IPS DF 4.7 (cell line): ENCODE measurements around the gene OTOF.

Source experiments
- DNase-seq: peaks from one replicate; pipeline ENCODE4 v3.0.0-alpha.2; 2013; ENCODE audit warnings: low spot score; ENCODE audit errors: extremely low read depth

OTOF gene

GRCh38 chr2:26500406-26500805, 22.5 kb upstream of the OTOF start:
- no peak for DNase-seq

GRCh38 chr2:26495705-26496297, 17.9 kb upstream of the OTOF start:
- no peak for DNase-seq

GRCh38 chr2:26494891-26495290, 17.0 kb upstream of the OTOF start:
- no peak for DNase-seq

DNA sequence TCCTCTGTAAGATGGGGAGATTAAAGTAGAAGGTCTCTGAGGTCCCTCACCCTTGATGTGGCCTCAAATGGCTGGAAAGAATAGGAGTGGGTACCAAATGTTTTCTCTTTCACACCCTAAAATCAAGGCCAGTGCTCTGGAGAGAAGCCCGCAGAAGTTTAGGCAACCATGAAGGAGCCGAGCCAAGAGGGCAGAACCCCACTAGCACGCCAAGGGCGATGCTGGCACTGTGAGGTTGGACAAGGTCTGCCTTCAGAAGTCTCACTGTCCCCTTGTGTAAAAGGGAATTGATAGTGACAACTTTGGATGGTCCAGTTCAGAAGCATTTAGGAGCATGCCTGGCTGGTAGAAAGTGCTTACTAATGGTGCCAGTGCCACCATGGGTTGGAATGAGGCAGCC, 16.3 kb upstream of the OTOF start:
- no peak for DNase-seq

DNA sequence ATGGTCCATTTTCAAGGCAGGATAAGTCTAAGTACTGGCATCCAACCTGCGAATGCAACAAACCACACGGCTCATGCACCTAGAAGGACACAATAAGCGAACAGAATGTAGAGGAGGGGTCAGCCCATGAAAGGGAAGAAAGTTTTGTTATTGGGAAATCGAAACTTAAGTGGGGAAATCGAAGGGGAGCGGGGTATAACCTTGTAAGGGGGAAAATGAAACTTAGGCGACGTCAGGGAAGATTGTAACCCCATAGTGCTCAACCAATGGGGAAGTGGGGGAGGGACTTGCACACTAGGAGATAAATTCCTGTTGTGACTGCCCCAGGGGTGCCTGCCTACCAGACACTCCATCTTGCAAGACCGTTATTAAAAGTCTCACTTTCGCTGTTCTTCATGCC, 15.6 kb upstream of the OTOF start:
- no peak for DNase-seq

- no peak for DNase-seq
Measured at GRCh38 chr2:26492749-26493515, 15.0 kb upstream of the OTOF start.

DNA sequence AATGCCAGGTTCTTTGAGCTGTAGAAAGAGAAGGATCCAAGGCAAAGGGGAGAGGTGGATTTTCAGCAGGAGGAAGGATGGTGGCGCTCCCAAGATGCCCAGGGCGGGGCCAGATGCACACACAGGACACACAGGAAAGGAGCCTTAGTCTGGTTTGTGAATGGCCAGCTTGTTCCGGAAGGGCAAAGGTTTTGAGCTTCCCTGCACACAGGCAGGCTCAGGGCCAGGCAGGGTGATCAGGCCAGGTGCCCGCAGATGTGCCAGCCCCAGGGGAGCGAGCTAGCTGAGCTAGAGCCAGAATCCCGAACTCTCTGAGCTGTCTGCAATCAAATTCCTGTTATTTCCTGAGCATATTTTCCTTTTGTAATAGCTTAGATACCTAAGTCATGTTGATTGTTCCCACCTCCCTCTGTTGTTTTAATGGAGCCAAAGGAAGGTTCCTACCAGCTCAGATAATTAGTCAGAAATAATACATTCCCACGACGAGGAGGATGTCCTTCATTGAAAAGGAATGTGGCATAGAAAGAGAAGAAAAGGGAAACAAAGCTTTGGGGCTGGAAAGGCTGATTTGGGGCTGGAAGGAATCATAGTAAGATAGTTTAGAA, 13.7 kb upstream of the OTOF start:
- DNase-seq = no peak

DNA sequence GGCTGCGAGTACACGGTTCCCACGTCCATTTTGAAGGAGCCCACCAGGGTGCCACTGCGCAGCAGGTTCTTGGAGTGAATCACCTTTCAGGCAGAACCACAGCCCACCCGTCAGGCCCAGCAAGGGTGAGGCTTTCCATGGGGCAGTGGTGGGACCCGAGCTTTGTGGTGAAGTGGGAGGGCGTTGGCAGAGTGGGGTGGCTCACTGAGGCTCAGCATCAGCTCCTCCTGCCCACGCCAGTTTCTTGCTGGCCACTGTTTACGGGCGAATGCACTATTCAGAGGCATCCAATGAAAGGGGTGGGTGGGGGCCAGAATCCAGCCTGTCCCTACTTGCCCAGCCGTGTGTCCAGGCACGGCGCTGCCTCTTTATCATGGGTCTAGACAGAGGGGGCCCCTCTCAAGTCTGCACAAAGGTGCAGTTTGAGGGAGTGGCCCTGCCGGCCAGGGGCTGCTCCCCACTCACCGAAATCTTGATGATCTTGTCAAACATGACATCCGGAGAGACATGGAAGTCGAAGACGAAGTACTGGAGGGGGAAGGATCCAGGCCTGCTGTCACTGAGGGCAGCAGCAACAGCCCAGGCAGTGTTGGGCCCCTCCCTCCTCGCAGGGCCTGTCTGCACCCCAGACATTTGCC, 11.4 kb upstream of the OTOF start:
- no peak for DNase-seq

GRCh38 chr2:26488463-26489212, 10.7 kb upstream of the OTOF start:
- no peak for DNase-seq

DNA sequence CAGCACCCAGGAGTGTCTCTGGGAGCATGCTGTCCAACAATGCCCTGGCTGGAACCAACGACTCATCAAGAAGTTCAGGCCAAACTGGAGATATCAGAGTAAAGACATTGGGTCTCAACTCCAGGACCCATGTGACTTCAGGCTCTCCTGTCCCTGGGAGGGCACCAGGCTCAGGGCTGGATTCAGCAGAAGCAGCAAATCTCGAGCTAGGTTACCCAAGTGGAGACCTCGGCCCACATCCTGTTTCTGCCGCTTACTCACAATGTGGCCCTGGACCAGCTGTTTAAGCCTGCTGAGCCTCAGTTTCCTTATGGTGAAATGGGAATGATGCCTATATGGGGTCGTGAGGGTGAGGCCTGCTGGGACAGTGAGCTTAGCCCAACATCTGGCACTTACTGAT, 9.3 kb upstream of the OTOF start:
- DNase-seq = no peak

DNA sequence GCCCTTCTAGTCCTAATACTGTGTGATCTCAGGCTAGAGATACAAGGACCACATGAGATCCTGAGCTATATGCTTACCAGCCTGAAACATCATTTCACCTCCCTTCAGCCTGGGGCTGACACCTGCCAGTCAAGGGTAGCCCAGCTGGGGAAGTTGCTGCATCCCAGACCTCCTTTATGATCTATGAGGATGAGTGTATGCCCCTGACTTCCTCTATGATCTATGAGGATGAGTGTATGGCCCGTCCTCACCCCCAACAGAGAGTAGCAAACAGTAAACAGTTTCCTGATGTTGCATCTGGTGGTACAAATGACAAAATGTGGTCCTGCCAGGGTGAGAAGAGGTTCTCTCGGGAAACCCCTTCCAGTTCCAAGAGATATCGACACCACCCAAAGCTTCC, 8.9 kb upstream of the OTOF start:
- no peak for DNase-seq

- no peak for DNase-seq
Measured at GRCh38 chr2:26485725-26486418, 7.9 kb upstream of the OTOF start.

DNA sequence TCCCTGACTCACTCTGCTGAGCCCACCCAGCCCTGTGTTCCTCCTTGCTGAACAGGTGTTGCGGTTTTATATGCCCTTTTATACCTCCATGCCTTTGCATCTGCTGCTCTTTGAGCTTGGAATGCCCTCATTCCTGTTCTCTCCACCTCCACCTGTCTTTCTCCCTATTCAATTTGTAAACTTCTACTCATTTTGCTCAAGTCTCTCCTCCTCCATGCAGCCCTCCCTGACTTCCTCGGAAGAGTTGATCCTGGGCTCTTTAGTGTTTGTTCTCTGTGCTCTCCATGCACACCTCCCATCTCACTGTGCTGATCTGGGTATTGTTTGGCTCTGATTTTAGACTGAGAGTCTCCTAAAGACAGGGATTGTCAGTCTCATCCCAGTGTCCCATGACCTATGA, 7.2 kb upstream of the OTOF start:
- no peak for DNase-seq

- DNase-seq = no peak
Measured at GRCh38 chr2:26484579-26484978, 6.7 kb upstream of the OTOF start.

DNA sequence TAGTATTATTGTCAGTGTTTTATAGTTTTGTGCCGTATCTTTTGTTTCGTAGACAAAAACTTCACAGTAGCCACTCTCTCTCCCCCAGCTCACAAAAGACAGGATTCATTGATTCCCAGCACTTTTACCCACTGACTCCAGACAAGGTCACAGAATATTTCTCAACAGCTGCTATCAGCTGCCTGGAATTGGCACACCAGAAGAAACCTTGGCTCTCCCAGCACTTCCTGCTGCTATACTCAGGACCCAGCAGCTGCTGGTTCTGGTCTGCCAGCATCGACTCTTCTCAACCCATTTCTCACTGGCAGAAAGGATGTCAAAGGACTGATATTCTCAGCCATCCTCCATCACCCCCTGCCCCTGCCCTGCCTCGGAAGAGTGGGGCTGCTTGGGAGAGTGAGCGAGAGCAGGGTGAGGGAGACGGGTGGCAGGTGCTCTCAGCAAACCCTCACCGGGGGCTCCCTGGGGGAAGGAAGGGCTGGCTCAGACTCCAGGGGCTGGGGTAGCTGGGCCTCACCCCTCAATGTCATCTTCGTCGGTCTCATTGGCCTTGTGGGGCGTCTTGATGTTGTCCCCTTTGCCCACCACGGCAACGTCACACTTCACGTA, 6.1 kb upstream of the OTOF start:
- no peak for DNase-seq

- DNase-seq = no peak
Measured at GRCh38 chr2:26483516-26483915, 5.6 kb upstream of the OTOF start.

DNA sequence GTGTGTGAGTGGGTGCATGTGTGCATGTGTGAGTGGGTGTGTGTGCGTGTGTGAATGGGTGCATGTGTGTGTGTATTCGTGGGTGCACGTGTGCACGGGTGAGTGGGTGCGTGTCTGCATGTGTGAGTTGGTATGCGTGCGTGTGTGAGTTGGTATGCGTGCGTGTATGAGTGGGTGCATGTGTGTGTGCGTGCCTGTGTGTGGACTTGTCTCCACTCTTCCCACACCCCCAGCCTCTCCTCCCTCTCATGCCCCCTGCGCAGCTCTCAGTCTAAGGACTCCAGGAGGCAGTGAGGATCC, 5.1 kb upstream of the OTOF start:
- no peak for DNase-seq

- DNase-seq = no peak
Measured at GRCh38 chr2:26482211-26483026, 4.5 kb upstream of the OTOF start.

DNA sequence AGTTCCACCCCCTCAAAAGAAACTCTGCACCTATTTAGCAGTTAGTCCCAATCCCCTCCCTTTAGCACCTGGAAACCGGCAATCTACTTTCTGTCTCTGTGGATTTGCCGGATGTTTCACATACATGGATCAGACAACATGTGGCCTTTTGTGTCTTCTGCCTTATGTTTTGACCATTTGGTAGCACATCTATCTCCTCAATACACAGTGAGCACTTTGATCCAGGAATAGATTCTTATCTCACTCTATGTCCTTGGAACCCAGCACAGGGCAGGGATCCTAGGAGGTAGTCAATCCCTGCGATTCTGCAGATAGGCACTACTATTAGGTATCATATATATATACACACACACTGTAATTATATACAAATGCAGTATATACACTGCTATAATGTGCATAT, 3.8 kb upstream of the OTOF start:
- DNase-seq = no peak
